Gastrocnemius medialis (tissue), 4 donors: ENCODE results near the gene YJU2. TPM values are rescaled to one million over a fixed set of nuclear protein-coding genes. Genes with fewer than 3 reads are reported as not detected.

Experiments
- ATAC-seq, 2 donors: fragments of 150-250 bp; one replicate each; pipeline ENCODE4 v1.9.1; 2016
- DNase-seq, 2 donors: peaks; one replicate each; pipeline ENCODE4 v3.0.0-alpha.2; 2019
- H3K27ac ChIP-seq, 4 donors: fragments of 200-600 bp; sonication (generic); 1 replicate in 1 of 4; 2 replicates in 3 of 4; pipeline ENCODE4 v1.5.1; 2016 to 2018; ENCODE audit warnings: mild to moderate bottlenecking in 2 of 4, moderate library complexity in 1 of 4
- H3K27me3 ChIP-seq, 3 donors: fragments of 200-600 bp; sonication (generic) in 2 of 3; 1 replicate in 1 of 3; 2 replicates in 2 of 3; pipeline versions ENCODE4 v1.5.1 to v1.6.0; 2016 to 2019; ENCODE audit warnings: mild to moderate bottlenecking in 1 of 3, moderate library complexity in 1 of 3
- H3K36me3 ChIP-seq, 2 donors: fragments of 200-600 bp; sonication (generic) in 1 of 2; one replicate each; pipeline ENCODE4 v1.5.1; 2017 to 2018
- H3K4me1 ChIP-seq, 2 donors: fragments of 200-600 bp; sonication (generic) in 1 of 2; one replicate each; pipeline ENCODE4 v1.5.1; 2016 to 2017; ENCODE audit warnings: mild to moderate bottlenecking in 2 of 2
- H3K4me3 ChIP-seq, 4 donors: fragments of 200-600 bp; sonication (generic) in 3 of 4; 1 replicate in 1 of 4; 2 replicates in 3 of 4; pipeline ENCODE4 v1.5.1; 2016 to 2019; ENCODE audit warnings: mild to moderate bottlenecking in 2 of 4
- H3K9me3 ChIP-seq, 3 donors: fragments of 200-600 bp; sonication (generic) in 2 of 3; 1 replicate in 1 of 3; 2 replicates in 2 of 3; pipeline ENCODE4 v1.5.1; 2016 to 2019
- POLR2A ChIP-seq, 2 donors: fragments of 450-650 bp; IDR thresholded peaks; one replicate each; pipeline ENCODE4 v1.6.1; 2017; ENCODE audit warnings: antibody characterized with exemption in 2 of 2, mild to moderate bottlenecking in 2 of 2, moderate library complexity in 2 of 2
- in situ Hi-C, 4 donors: fragments of 200-750 bp; cut with MboI; loops; one replicate each; pipeline versions ENCODE4 v1.15.0 to v1.8.0; 2017; ENCODE audit warnings: low sequenced_read_pairs in 4 of 4
- intact Hi-C: fragments of 100-400 bp; cut with DNase I; formaldehyde crosslinking; loops from one replicate; pipeline ENCODE4 v1.15.1; 2023; ENCODE audit warnings: low total_unique reads
- total RNA-seq, 4 donors: library from RNA; depleted of rRNA; stranded (reverse); fragments of >200 nt; gene quantifications; one replicate each; pipeline versions ENCODE4 v1.1.0 to v1.2.3, GENCODE V29; 2016
- TF ChIP-seq, protein P1 (sequence below), 5 experiments: fragments of 450-650 bp in 3 of 5; fragments of 200-600 bp in 2 of 5; sonication (generic) in 2 of 5; IDR thresholded peaks in 4 of 5; conservative IDR thresholded peaks in 1 of 5; 1 replicate in 4 of 5; 2 replicates in 1 of 5; pipeline ENCODE4 v1.5.1; 2016 to 2019; ENCODE audit warnings: antibody characterized with exemption in 5 of 5, mild to moderate bottlenecking in 3 of 5, moderate library complexity in 3 of 5

Gene YJU2
- total RNA-seq, 4 donors from 2014 or later, result 13.5 to 37.8 (median 19.9) TPM

DNA sequence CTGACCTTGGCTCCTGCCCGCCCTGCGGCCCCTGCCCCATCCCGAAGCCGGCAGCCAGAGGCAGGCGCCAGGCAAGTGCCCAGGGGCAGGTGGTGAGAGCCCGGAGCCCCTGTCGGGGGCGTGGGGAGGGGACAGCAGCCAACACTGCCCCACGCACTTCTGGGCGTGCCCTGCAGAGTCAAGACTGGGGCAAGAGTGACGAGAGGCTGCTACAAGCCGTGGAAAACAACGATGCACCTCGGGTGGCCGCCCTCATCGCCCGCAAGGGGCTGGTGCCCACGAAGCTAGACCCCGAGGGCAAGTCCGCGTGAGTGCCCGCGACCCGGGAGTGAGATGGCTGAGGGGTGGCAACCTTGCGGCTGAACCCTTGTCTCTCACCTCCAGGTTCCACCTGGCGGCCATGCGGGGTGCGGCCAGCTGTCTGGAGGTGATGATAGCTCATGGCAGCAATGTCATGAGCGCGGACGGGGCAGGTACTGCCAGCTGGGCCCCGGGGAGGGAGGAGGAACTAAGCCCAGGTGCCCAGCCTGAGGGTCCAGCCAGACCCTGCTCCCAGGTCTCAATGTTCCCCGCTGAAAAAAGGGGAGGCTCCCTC, 47.1 kb upstream of the YJU2 start:
- no peaks in the 10 kb centered on the region for H3K9me3 ChIP-seq
- H3K4me1 ChIP-seq, result no peaks in the 10 kb centered on the region
- in situ Hi-C loops, result no loop called here
- peaks cover 49 to 54% (median 50%) of the 10 kb centered on the region in 3 donors for H3K27me3 ChIP-seq
- DNase-seq (no peak), ATAC-seq (no peak)
- H3K36me3 ChIP-seq, result no peaks in the 10 kb centered on the region
- intact Hi-C loops, result no loop called here
- H3K4me3 ChIP-seq, result no peak overlapping the region
- TF ChIP-seq POLR2A (IDR thresholded peaks at IDR 0.05), result no peak
- no peak overlapping the region for H3K27ac ChIP-seq

DNA sequence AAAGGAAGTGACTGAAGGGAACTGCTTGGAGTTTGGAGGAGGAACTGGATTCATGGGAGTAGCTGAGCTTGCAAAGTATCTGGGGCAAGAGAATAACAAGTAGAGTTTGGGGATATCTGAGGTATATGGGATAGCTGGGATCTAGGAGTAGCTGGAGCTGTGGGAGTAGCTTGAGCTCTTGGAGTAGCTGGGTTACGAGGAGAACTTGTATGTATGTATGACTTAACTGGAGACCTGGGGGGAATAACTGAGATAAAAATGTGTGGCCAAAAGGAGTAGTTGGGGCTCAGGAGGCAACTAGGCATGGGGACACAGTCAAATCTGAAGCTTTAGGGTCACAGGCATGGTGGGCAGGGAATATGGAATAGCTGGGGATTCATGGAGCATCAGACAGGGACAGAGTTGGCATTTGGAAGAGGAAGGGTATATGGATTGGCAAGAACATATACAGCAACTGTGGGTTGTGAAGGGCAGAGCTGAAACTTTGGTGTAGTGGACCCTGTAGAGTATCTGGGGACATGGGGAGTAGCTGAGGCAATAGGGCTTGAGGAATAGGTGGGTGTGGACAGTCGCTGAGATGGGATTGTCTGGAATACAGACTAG, 45.8 kb upstream of the YJU2 start:
- TF ChIP-seq, protein P1, sequence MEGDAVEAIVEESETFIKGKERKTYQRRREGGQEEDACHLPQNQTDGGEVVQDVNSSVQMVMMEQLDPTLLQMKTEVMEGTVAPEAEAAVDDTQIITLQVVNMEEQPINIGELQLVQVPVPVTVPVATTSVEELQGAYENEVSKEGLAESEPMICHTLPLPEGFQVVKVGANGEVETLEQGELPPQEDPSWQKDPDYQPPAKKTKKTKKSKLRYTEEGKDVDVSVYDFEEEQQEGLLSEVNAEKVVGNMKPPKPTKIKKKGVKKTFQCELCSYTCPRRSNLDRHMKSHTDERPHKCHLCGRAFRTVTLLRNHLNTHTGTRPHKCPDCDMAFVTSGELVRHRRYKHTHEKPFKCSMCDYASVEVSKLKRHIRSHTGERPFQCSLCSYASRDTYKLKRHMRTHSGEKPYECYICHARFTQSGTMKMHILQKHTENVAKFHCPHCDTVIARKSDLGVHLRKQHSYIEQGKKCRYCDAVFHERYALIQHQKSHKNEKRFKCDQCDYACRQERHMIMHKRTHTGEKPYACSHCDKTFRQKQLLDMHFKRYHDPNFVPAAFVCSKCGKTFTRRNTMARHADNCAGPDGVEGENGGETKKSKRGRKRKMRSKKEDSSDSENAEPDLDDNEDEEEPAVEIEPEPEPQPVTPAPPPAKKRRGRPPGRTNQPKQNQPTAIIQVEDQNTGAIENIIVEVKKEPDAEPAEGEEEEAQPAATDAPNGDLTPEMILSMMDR (IDR thresholded peaks at IDR 0.05 in 4 of 5, conservative IDR thresholded peaks at IDR 0.05 in 1 of 5), result no peak
- no peak for TF ChIP-seq POLR2A (IDR thresholded peaks at IDR 0.05)
- H3K36me3 ChIP-seq, result no peaks in the 10 kb centered on the region
- H3K9me3 ChIP-seq, result no peaks in the 10 kb centered on the region
- DNase-seq (no peak), ATAC-seq (no peak)
- intact Hi-C loops, result no loop called here
- no peaks in the 10 kb centered on the region for H3K4me1 ChIP-seq
- H3K4me3 ChIP-seq, result no peak overlapping the region
- no peak overlapping the region for H3K27ac ChIP-seq
- H3K27me3 ChIP-seq, result peaks cover 37 to 44% (median 42%) of the 10 kb centered on the region in 3 donors
- in situ Hi-C loops, result no loop called here

DNA sequence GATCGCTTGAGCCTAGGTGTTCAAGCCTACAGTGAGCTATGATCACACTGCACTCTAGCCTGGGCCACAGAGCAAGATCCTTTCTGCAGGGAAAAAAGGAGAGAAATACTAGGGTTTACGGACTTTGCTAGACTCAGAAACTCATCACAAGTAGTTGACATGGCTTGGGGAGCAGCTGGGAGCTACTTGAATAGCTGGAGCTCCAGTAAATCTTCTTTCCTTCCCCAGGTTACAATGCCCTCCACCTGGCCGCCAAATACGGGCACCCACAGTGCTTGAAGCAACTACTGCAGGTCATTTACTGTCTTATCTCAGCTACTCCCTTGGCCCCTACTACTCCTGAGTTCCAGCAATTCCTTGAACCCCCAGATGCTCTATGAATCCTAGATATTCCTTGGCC, 45.1 kb upstream of the YJU2 start:
- ATAC-seq, result no peak
- no peak overlapping the region for H3K4me3 ChIP-seq
- no peak for DNase-seq
- in situ Hi-C loops, result no loop called here
- TF ChIP-seq, protein P1 (IDR thresholded peaks at IDR 0.05 in 4 of 5, conservative IDR thresholded peaks at IDR 0.05 in 1 of 5), result no peak
- no peaks in the 10 kb centered on the region for H3K36me3 ChIP-seq
- H3K4me1 ChIP-seq, result no peaks in the 10 kb centered on the region
- intact Hi-C loops, result no loop called here
- no peaks in the 10 kb centered on the region for H3K9me3 ChIP-seq
- peaks cover 29 to 36% (median 34%) of the 10 kb centered on the region in 3 donors for H3K27me3 ChIP-seq
- H3K27ac ChIP-seq, result no peak overlapping the region

DNA sequence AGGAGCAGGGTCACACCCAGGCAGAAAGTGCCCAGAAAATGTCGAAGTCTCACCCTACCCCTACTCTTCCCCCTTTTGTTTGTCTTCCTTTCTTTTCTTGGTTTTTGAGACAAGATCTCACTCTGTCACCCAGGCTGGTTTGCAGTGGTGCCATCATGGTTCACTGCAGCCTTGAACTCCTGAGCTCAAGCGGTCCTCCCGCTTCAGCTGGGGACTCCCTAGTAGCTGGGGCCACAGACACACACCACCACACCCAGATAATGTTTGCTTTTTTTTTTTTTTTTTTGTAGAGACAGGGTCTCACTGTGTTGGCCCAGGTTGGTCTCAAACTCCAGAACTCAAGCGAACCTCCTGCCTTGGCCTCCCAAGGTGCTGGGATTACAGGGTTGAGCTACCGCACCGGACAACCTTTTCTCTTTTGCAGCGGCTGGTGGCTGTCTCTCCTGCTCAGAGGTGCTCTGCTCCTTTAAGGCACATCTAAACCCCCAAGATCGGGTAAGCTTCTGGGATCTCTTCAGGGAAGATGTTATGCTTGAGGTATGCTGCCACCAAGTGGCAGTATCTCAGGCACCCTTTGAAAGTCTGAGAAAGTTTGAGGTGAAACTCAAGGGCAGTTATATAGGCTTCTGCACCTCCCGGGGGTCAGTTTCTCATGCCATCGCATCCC, 39.9 kb upstream of the YJU2 start:
- Histone ChIP-seq H3K9me3 (no peaks in the 10 kb centered on the region), H3K4me3 (no peak overlapping the region), H3K27ac (no peak overlapping the region), H3K4me1 (no peaks in the 10 kb centered on the region), H3K27me3 (peaks cover 0 to 4% (median 0%) of the 10 kb centered on the region in 3 donors), H3K36me3 (no peaks in the 10 kb centered on the region)
- TF ChIP-seq POLR2A (IDR thresholded peaks at IDR 0.05), result no peak
- TF ChIP-seq, protein P1 (IDR thresholded peaks at IDR 0.05 in 4 of 5, conservative IDR thresholded peaks at IDR 0.05 in 1 of 5), result no peak
- intact Hi-C loops (no loop called here), in situ Hi-C loops (no loop called here)
- DNase-seq (no peak), ATAC-seq (no peak)

DNA sequence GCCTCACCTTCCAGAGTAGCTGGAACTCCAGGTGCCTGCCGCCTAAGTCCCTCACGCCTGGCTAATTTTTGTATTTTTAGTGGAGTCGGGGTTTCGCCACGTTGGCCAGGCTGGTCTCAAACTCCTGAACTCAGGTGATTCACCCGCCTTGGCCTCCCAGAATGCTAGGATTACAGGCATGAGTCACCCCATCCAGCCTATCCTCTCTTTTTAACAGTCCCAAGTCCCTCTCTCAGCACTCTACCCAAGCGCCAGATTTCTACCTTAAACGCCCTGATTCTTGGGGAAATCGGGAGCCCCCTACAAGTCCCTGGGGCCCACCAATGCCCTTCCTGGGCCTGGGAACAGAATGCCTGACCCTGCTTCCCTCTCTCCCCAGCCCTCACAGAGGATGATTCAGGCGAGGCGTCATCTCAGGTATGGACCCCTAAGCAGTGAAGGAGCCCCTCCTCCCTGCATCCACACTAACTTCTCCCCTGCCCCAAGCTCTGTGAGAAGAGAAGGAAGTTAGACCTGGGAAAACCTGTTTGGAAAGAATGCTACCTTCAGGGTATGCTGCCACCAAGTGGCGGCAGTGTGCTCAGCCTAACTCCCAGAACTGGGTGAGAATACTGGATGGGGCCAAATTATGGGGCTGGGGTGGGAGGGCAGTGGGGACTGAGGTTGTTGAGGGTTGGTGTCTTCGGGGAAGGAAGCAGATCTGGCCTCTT, 38.3 kb upstream of the YJU2 start:
- in situ Hi-C loops, result no loop called here
- ATAC-seq (no peak), DNase-seq (no peak)
- Histone ChIP-seq H3K36me3 (no peaks in the 10 kb centered on the region), H3K27me3 (peaks cover 0 to 4% (median 0%) of the 10 kb centered on the region in 3 donors), H3K9me3 (no peaks in the 10 kb centered on the region), H3K4me3 (no peak overlapping the region), H3K4me1 (no peaks in the 10 kb centered on the region), H3K27ac (no peak overlapping the region)
- intact Hi-C loops, result no loop called here
- TF ChIP-seq POLR2A (IDR thresholded peaks at IDR 0.05), result no peak
- TF ChIP-seq, protein P1 (IDR thresholded peaks at IDR 0.05 in 4 of 5, conservative IDR thresholded peaks at IDR 0.05 in 1 of 5), result peak in 2 of 5 experiments; percentile 14 to 31
